Effector memory CD4-positive, alpha-beta T cell (primary cell): ENCODE measurements around the gene ARIH1.

ENCODE experiments used
- DNase-seq, 3 donors: peaks; one replicate each; pipeline ENCODE4 v3.0.0-alpha.2; 2020
- H3K27ac ChIP-seq: 2 replicates; pipeline ENCODE4 v1.7.0; 2013; ENCODE audit warnings: mild to moderate bottlenecking, low read length, moderate library complexity; ENCODE audit not compliant: insufficient read depth, poor library complexity, severe bottlenecking
- H3K27me3 ChIP-seq: replicated peaks from 2 replicates; pipeline ENCODE4 v1.7.0; 2013; ENCODE audit warnings: mild to moderate bottlenecking, low read length; ENCODE audit not compliant: insufficient read depth, control insufficient read depth, poor library complexity, severe bottlenecking
- H3K36me3 ChIP-seq: 2 replicates; pipeline ENCODE4 v1.7.0; 2013; ENCODE audit warnings: mild to moderate bottlenecking, low read length, moderate library complexity; ENCODE audit not compliant: control insufficient read depth, insufficient read depth
- H3K4me1 ChIP-seq: 2 replicates; pipeline ENCODE4 v1.7.0; 2013; ENCODE audit warnings: low read length, mild to moderate bottlenecking; ENCODE audit not compliant: control insufficient read depth, insufficient read depth, poor library complexity, severe bottlenecking
- H3K4me3 ChIP-seq: 2 replicates; pipeline ENCODE4 v1.7.0; 2013; ENCODE audit warnings: low read length, low read depth, mild to moderate bottlenecking; ENCODE audit not compliant: insufficient read depth, poor library complexity, severe bottlenecking
- H3K9me3 ChIP-seq: 2 replicates; pipeline ENCODE4 v1.7.0; 2013; ENCODE audit warnings: mild to moderate bottlenecking, low read length, moderate library complexity; ENCODE audit not compliant: control insufficient read depth

The ARIH1 gene

GRCh38 chr15:72502220-72502809 is 28.2 kb downstream of the ARIH1 start:
- H3K9me3 ChIP-seq = no peaks in the 10 kb centered on the region
- no peak for DNase-seq
- H3K4me3 ChIP-seq = no peak overlapping the region
- H3K27me3 ChIP-seq = no peaks in the 10 kb centered on the region
- peaks cover 4% of the 10 kb centered on the region for H3K4me1 ChIP-seq
- peaks cover 3% of the 10 kb centered on the region for H3K36me3 ChIP-seq
- H3K27ac ChIP-seq = no peak overlapping the region

GRCh38 chr15:72503147-72503546 is 29.0 kb downstream of the ARIH1 start:
- Histone ChIP-seq H3K4me1 (no peaks in the 10 kb centered on the region), H3K27ac (no peak overlapping the region), H3K36me3 (peaks cover 3% of the 10 kb centered on the region), H3K9me3 (no peaks in the 10 kb centered on the region), H3K4me3 (no peak overlapping the region), H3K27me3 (no peaks in the 10 kb centered on the region)
- DNase-seq = no peak

GRCh38 chr15:72507402-72508092 is 33.4 kb downstream of the ARIH1 start:
- no peak overlapping the region for H3K4me3 ChIP-seq
- DNase-seq = no peak
- H3K36me3 ChIP-seq = peaks cover 3% of the 10 kb centered on the region
- H3K27me3 ChIP-seq = no peaks in the 10 kb centered on the region
- no peaks in the 10 kb centered on the region for H3K9me3 ChIP-seq
- H3K27ac ChIP-seq = no peak overlapping the region
- H3K4me1 ChIP-seq = no peaks in the 10 kb centered on the region

- no peaks in the 10 kb centered on the region for H3K27me3 ChIP-seq
- DNase-seq = no peak
- H3K4me1 ChIP-seq = no peaks in the 10 kb centered on the region
- no peak overlapping the region for H3K27ac ChIP-seq
- peaks cover 3% of the 10 kb centered on the region for H3K36me3 ChIP-seq
- no peaks in the 10 kb centered on the region for H3K9me3 ChIP-seq
- H3K4me3 ChIP-seq = no peak overlapping the region
Measured at GRCh38 chr15:72509484-72509883, 35.4 kb downstream of the ARIH1 start.

GRCh38 chr15:72511536-72511935 is 37.4 kb downstream of the ARIH1 start:
- Histone ChIP-seq H3K27me3 (no peaks in the 10 kb centered on the region), H3K9me3 (no peaks in the 10 kb centered on the region), H3K4me3 (no peak overlapping the region), H3K27ac (no peak overlapping the region), H3K36me3 (peaks cover 3% of the 10 kb centered on the region), H3K4me1 (no peaks in the 10 kb centered on the region)
- DNase-seq = no peak

- Histone ChIP-seq H3K4me3 (no peak overlapping the region), H3K4me1 (no peaks in the 10 kb centered on the region), H3K9me3 (no peaks in the 10 kb centered on the region), H3K27ac (no peak overlapping the region), H3K36me3 (no peaks in the 10 kb centered on the region), H3K27me3 (no peaks in the 10 kb centered on the region)
- DNase-seq = no peak
Measured at GRCh38 chr15:72515591-72516389, 41.7 kb downstream of the ARIH1 start.

- Histone ChIP-seq H3K4me3 (no peak overlapping the region), H3K4me1 (no peaks in the 10 kb centered on the region), H3K27me3 (no peaks in the 10 kb centered on the region), H3K27ac (no peak overlapping the region), H3K9me3 (no peaks in the 10 kb centered on the region), H3K36me3 (peaks cover under 1% of the 10 kb centered on the region)
- no peak for DNase-seq
Measured at GRCh38 chr15:72516777-72517176, 42.6 kb downstream of the ARIH1 start.

GRCh38 chr15:72521682-72522081 is 47.6 kb downstream of the ARIH1 start:
- H3K4me1 ChIP-seq = no peaks in the 10 kb centered on the region
- no peaks in the 10 kb centered on the region for H3K9me3 ChIP-seq
- no peak overlapping the region for H3K4me3 ChIP-seq
- DNase-seq = no peak
- no peaks in the 10 kb centered on the region for H3K27me3 ChIP-seq
- H3K27ac ChIP-seq = no peak overlapping the region
- H3K36me3 ChIP-seq = peaks cover 6% of the 10 kb centered on the region

GRCh38 chr15:72532991-72533601 is 59.0 kb downstream of the ARIH1 start:
- Histone ChIP-seq H3K36me3 (no peaks in the 10 kb centered on the region), H3K9me3 (no peaks in the 10 kb centered on the region), H3K4me1 (peaks cover 9% of the 10 kb centered on the region), H3K27ac (no peak overlapping the region), H3K4me3 (no peak overlapping the region), H3K27me3 (no peaks in the 10 kb centered on the region)
- DNase-seq = no peak

GRCh38 chr15:72534523-72534922 is 60.4 kb downstream of the ARIH1 start:
- Histone ChIP-seq H3K4me1 (peaks cover 11% of the 10 kb centered on the region), H3K4me3 (no peak overlapping the region), H3K36me3 (no peaks in the 10 kb centered on the region), H3K9me3 (no peaks in the 10 kb centered on the region), H3K27me3 (no peaks in the 10 kb centered on the region), H3K27ac (no peak overlapping the region)
- DNase-seq = peak; percentile 20 to 39 (median 31)
